Kidney tubule cell (primary cell): ENCODE measurements around the gene BRSK2.

ENCODE experiments used
- DNase-seq: peaks from one replicate; pipeline ENCODE4 v3.0.0-alpha.2; 2018; ENCODE audit warnings: low spot score

Gene BRSK2

GRCh38 chr11:1397146-1397861, 7.6 kb downstream of the BRSK2 start:
- no peak for DNase-seq

GRCh38 chr11:1397862-1398527, 8.3 kb downstream of the BRSK2 start:
- DNase-seq = no peak

- no peak for DNase-seq
Observed at GRCh38 chr11:1398528-1399235, 8.9 kb downstream of the BRSK2 start.

GRCh38 chr11:1399386-1400316, 9.9 kb downstream of the BRSK2 start:
- DNase-seq = no peak

- DNase-seq = no peak
Observed at GRCh38 chr11:1400317-1401170, 10.8 kb downstream of the BRSK2 start.

- no peak for DNase-seq
Observed at GRCh38 chr11:1401171-1401445, 11.4 kb downstream of the BRSK2 start.

- DNase-seq = peak; percentile 45
Observed at GRCh38 chr11:1401656-1402221, 12.0 kb downstream of the BRSK2 start.

GRCh38 chr11:1402355-1403077, 12.8 kb downstream of the BRSK2 start:
- DNase-seq = no peak

GRCh38 chr11:1403078-1403620, 13.4 kb downstream of the BRSK2 start:
- no peak for DNase-seq

- DNase-seq = no peak
Observed at GRCh38 chr11:1403721-1404460, 14.2 kb downstream of the BRSK2 start.

GRCh38 chr11:1404461-1405185, 14.9 kb downstream of the BRSK2 start:
- no peak for DNase-seq

GRCh38 chr11:1405186-1406020, 15.7 kb downstream of the BRSK2 start:
- no peak for DNase-seq

- no peak for DNase-seq
Observed at GRCh38 chr11:1406571-1407485, 17.1 kb downstream of the BRSK2 start.

GRCh38 chr11:1407668-1408067, 17.9 kb downstream of the BRSK2 start:
- no peak for DNase-seq

- DNase-seq = no peak
Observed at GRCh38 chr11:1408346-1408745, 18.6 kb downstream of the BRSK2 start.

- no peak for DNase-seq
Observed at GRCh38 chr11:1409108-1409851, 19.5 kb downstream of the BRSK2 start.
